GM12878 (cell line): ENCODE results near the gene PRR23A. TPM values are rescaled to one million over a fixed set of nuclear protein-coding genes. Genes with fewer than 3 reads are reported as not detected.

Experiments
- ATAC-seq: fragments of 200-7000 bp; cut with Tn5 transposase; 3 replicates; pipeline ENCODE4 v1.9.1; 2020; ENCODE audit warnings: mild to moderate bottlenecking, moderate library complexity
- BruUV-seq: library from RNA; stranded (reverse); fragments of 400-500 nt; replicated peaks from 2 replicates; lab custom pipeline; 2021; lab: Mats Ljungman, UMichigan
- CTCF ChIA-PET: fragments of 300-600 bp; sonication (Branson Sonifier 250); formaldehyde crosslinking; extraction: SDS; loops from one replicate; lab custom pipeline; 2021; ENCODE audit warnings: inconsistent platforms; lab: Yijun Ruan, JAX
- POLR2A ChIA-PET: fragments of 350-600 bp; formaldehyde crosslinking; extraction: SDS; loops from one replicate; lab custom pipeline; 2021; ENCODE audit warnings: inconsistent platforms; lab: Charles Lee
- RAD21 ChIA-PET: fragments of 300-600 bp; sonication (Branson Sonifier 250); formaldehyde crosslinking; loops from one replicate; lab custom pipeline; 2023; ENCODE audit warnings: antibody characterized with exemption; ENCODE audit not compliant: unreplicated experiment; lab: Charles Lee
- SMC1A ChIA-PET: fragments of 300-600 bp; sonication (Branson Sonifier 250); formaldehyde crosslinking; loops from one replicate; lab custom pipeline; 2023; ENCODE audit not compliant: unreplicated experiment, uncharacterized antibody; lab: Charles Lee
- DNase-seq: peaks from one replicate; pipeline ENCODE4 v3.0.0-alpha.2; 2011; ENCODE audit warnings: low read depth, low spot score
- FAIRE-seq: peaks from 3 replicates; lab custom pipeline; 2011; peaks lifted over from hg19 to GRCh38; lab: Jason Lieb, UNC
- H2AFZ ChIP-seq: 2 replicates; pipeline ENCODE4 v1.6.0; 2011; ENCODE audit warnings: low read depth, low read length, control low read depth; ENCODE audit not compliant: control insufficient read depth
- H3K27ac ChIP-seq: 2 replicates; pipeline ENCODE4 v1.5.1; 2011; ENCODE audit warnings: control low read depth; ENCODE audit not compliant: control insufficient read depth, insufficient read depth
- H3K27me3 ChIP-seq, 2 experiments: replicated peaks in 1 of 2; 2 replicates each; pipeline versions ENCODE4 v1.6.0 to v1.6.1; 2011; ENCODE audit warnings: low read length in 1 of 2; ENCODE audit not compliant: control insufficient read depth in 2 of 2, insufficient read depth in 2 of 2
- H3K36me3 ChIP-seq, 2 experiments: 2 replicates each; pipeline ENCODE4 v1.5.1; 2011; ENCODE audit warnings: low read length in 1 of 2; ENCODE audit not compliant: control insufficient read depth in 2 of 2, insufficient read depth in 2 of 2
- H3K4me1 ChIP-seq: 2 replicates; pipeline ENCODE4 v1.6.1; 2011; ENCODE audit warnings: mild to moderate bottlenecking, low read length, moderate library complexity, mixed read lengths; ENCODE audit not compliant: control insufficient read depth, insufficient read depth
- H3K4me2 ChIP-seq: 2 replicates; pipeline ENCODE4 v1.6.0; 2011; ENCODE audit warnings: control low read depth; ENCODE audit not compliant: control insufficient read depth, insufficient read depth
- H3K4me3 ChIP-seq: fragments of 200-600 bp; sonication (generic); 2 replicates; pipeline ENCODE4 v1.5.1; 2016
- H3K79me2 ChIP-seq: 2 replicates; pipeline ENCODE4 v1.6.0; 2011; ENCODE audit warnings: low read length; ENCODE audit not compliant: control insufficient read depth, insufficient read depth
- H3K9ac ChIP-seq: 2 replicates; pipeline ENCODE4 v1.8.0; 2011; ENCODE audit warnings: low read length, control low read depth, mixed read lengths; ENCODE audit not compliant: control insufficient read depth, insufficient read depth
- H3K9me3 ChIP-seq: replicated peaks from 3 replicates; pipeline ENCODE4 v1.5.1; 2011; ENCODE audit warnings: mild to moderate bottlenecking, low read length; ENCODE audit not compliant: control insufficient read depth, insufficient read depth
- H4K20me1 ChIP-seq: 2 replicates; pipeline ENCODE4 v1.6.0; 2011; ENCODE audit not compliant: control insufficient read depth, insufficient read depth
- EED ChIP-seq: sonication (generic); IDR thresholded peaks from 2 replicates; pipeline ENCODE4 v1.6.1; 2016; ENCODE audit warnings: antibody characterized with exemption, low read depth
- EP300 ChIP-seq, 2 experiments: fragments of 150-350 bp in 1 of 2; IDR thresholded peaks; 2 replicates each; pipeline ENCODE4 v1.6.1; 2011 to 2012; ENCODE audit warnings: low read depth in 2 of 2, low read length in 2 of 2, borderline replicate concordance in 1 of 2, improper control_type of control experiment in 1 of 2, inconsistent platforms in 1 of 2; ENCODE audit not compliant: control insufficient read depth in 1 of 2
- SREBF2 ChIP-seq: IDR thresholded peaks from 2 replicates; pipeline ENCODE4 v1.6.1; 2012; ENCODE audit warnings: mild to moderate bottlenecking, low read length
- ZNF592 ChIP-seq: fragments of 450-650 bp; IDR thresholded peaks from 2 replicates; pipeline ENCODE4 v1.6.1; 2017; ENCODE audit warnings: mild to moderate bottlenecking, moderate library complexity
- ZNF687 ChIP-seq: fragments of 450-650 bp; IDR thresholded peaks from 2 replicates; pipeline ENCODE4 v1.6.1; 2017; ENCODE audit warnings: mild to moderate bottlenecking, moderate library complexity
- WGBS: methylation state at CpG from one replicate; pipeline ENCODE4 v1.1.6; 2016; ENCODE audit warnings: low lambda C conversion rate; ENCODE audit not compliant: insufficient replicate concordance, insufficient coverage; ENCODE audit errors: missing lambda C conversion rate; 5-methylcytosine and 5-hydroxymethylcytosine counted together
- in situ Hi-C: fragments of 300-500 bp; cut with MboI; formaldehyde crosslinking; loops from 9 replicates; pipeline ENCODE4 v1.14.3; 2018; ENCODE audit warnings: mixed read lengths
- intact Hi-C: fragments of 100-400 bp; cut with micrococcal nuclease; formaldehyde crosslinking; loops from one replicate; pipeline ENCODE4 v1.14.2; 2022; ENCODE audit not compliant: unreplicated experiment
- polyA plus RNA-seq, 11 experiments: library from polyadenylated mRNA; depleted of rRNA in 4 of 11; unstranded in 6 of 11; stranded (reverse) in 5 of 11; fragments of >200 nt; fragmentation: Nextera tagmentation in 4 of 11; fragmentation: Illumina TruSeq in 1 of 11; extraction: Ambion mirVana in 4 of 11; extraction: Trizol in 1 of 11; gene quantifications; 1 replicate in 1 of 11; 2 replicates in 10 of 11; pipeline versions ENCODE4 v1.2.1 to v1.2.3, GENCODE V29; 2011 to 2016; ENCODE audit warnings: inconsistent platforms in 2 of 11, missing spikeins in 2 of 11, low read depth in 1 of 11
- total RNA-seq, 4 experiments: library from RNA; depleted of rRNA in 3 of 4; stranded (reverse); fragments of >200 nt in 3 of 4; fragmentation: Illumina TruSeq in 1 of 4; extraction: Trizol in 1 of 4; gene quantifications; 2 replicates each; pipeline versions ENCODE4 v1.2.1 to v1.2.3, GENCODE V29; 2013 to 2021

PRR23A gene
- total and polyA plus RNA-seq, 10 of the 15 experiments (the other 5 are each of a cell fraction or from before 2014, with no cell fraction given) = not detected

GRCh38 chr3:138960417-138960852, 45.6 kb downstream of the PRR23A start:
- Histone ChIP-seq H3K36me3 (no peaks in the 10 kb centered on the region), H3K27me3 (peaks cover 0 to 4% of the 10 kb centered on the region in 2 experiments; a peak in 2 of 4 replicates), H3K27ac (no peak overlapping the region), H3K4me3 (no peak overlapping the region), H3K9me3 (no peaks in the 10 kb centered on the region), H3K79me2 (no peaks in the 10 kb centered on the region), H2AFZ (no peak overlapping the region), H3K4me1 (no peaks in the 10 kb centered on the region), H3K4me2 (no peak overlapping the region), H3K9ac (no peak overlapping the region), H4K20me1 (no peaks in the 10 kb centered on the region)
- RAD21 ChIA-PET = no interaction called here
- BruUV-seq = no TSS peak
- CTCF ChIA-PET = interaction anchor here (1.8 kb wide), 1 partner anchor 24 kb away, joined by 4 read pairs; no protein-coding TSS in a partner anchor
- SMC1A ChIA-PET = no interaction called here
- POLR2A ChIA-PET = no interaction called here
- FAIRE-seq (no peak), ATAC-seq (no peak), DNase-seq (no peak)
- in situ Hi-C loops = no loop called here
- WGBS = 9% methylated on average over 33 of the region's 36 CpGs
- intact Hi-C loops = no loop called here
- no peak for TF ChIP-seq SREBF2
- TF ChIP-seq EP300 (IDR thresholded peaks at IDR 0.05; ENCODE audit: borderline replicate concordance in 1 of 2, control insufficient read depth in 1 of 2, low read depth in 2 of 2, low read length in 2 of 2) = no peak
- TF ChIP-seq ZNF687 = no peak
- no peak for TF ChIP-seq EED
- TF ChIP-seq ZNF592 = no peak

Other genes starting within 250 kb of the PRR23A start
- 7.7 and 9.5 TPM in 2 replicates for gene PIK3CB, start 171.3 kb downstream of the PRR23A start, total RNA-seq (2014; rRNA removed)
- 6.3 and 6.6 TPM in 2 replicates for gene PIK3CB, start 171.3 kb downstream of the PRR23A start, total RNA-seq (2014; rRNA removed; fragmentation: Illumina TruSeq; extraction: Trizol)
- gene PIK3CB, start 171.3 kb downstream of the PRR23A start, total RNA-seq (2021) = 13.5 and 18.4 TPM in 2 replicates
- gene PIK3CB, start 171.3 kb downstream of the PRR23A start, polyA plus RNA-seq (2011; rRNA removed) = 11.6 and 12.9 TPM in 2 replicates
- gene PIK3CB, start 171.3 kb downstream of the PRR23A start, polyA plus RNA-seq (2014; fragmentation: Illumina TruSeq; extraction: Trizol) = 17.3 and 22.3 TPM in 2 replicates
- gene PIK3CB, start 171.3 kb downstream of the PRR23A start, polyA plus RNA-seq (2014; fragmentation: Nextera tagmentation; extraction: Ambion mirVana) = 1 to 10 TPM; 5.0 to 5.5 TPM
- 9.3 and 10.5 TPM in 2 replicates for gene PIK3CB, start 171.3 kb downstream of the PRR23A start, polyA plus RNA-seq (2014; rRNA removed)
- 10 to 100 TPM; 13.5 to 17.0 TPM for gene PIK3CB, start 171.3 kb downstream of the PRR23A start, polyA plus RNA-seq (2016; fragmentation: Nextera tagmentation; extraction: Ambion mirVana)
- not detected in 2 replicates for gene FOXL2, start 59.1 kb downstream of the PRR23A start, total RNA-seq (2014; rRNA removed)
- not detected in 2 replicates for gene FOXL2, start 59.1 kb downstream of the PRR23A start, total RNA-seq (2014; rRNA removed; fragmentation: Illumina TruSeq; extraction: Trizol)
- 0.08 TPM in 1 of 2 replicates, not detected in the other for gene FOXL2, start 59.1 kb downstream of the PRR23A start, total RNA-seq (2021)
- gene FOXL2, start 59.1 kb downstream of the PRR23A start, polyA plus RNA-seq (2011; rRNA removed) = not detected in 2 replicates
- not detected in 2 replicates for gene FOXL2, start 59.1 kb downstream of the PRR23A start, polyA plus RNA-seq (2014; fragmentation: Illumina TruSeq; extraction: Trizol)
- gene FOXL2, start 59.1 kb downstream of the PRR23A start, polyA plus RNA-seq (2014; fragmentation: Nextera tagmentation; extraction: Ambion mirVana) = not detected
- gene FOXL2, start 59.1 kb downstream of the PRR23A start, polyA plus RNA-seq (2014; rRNA removed) = not detected in 2 replicates
- gene FOXL2, start 59.1 kb downstream of the PRR23A start, polyA plus RNA-seq (2016; fragmentation: Nextera tagmentation; extraction: Ambion mirVana) = not detected
- gene FOXL2NB, start 59.1 kb downstream of the PRR23A start, total RNA-seq (2014; rRNA removed) = not detected in 2 replicates
- gene FOXL2NB, start 59.1 kb downstream of the PRR23A start, total RNA-seq (2014; rRNA removed; fragmentation: Illumina TruSeq; extraction: Trizol) = not detected in 2 replicates
- 0.05 TPM in 1 of 2 replicates, not detected in the other for gene FOXL2NB, start 59.1 kb downstream of the PRR23A start, total RNA-seq (2021)
- gene FOXL2NB, start 59.1 kb downstream of the PRR23A start, polyA plus RNA-seq (2011; rRNA removed) = not detected in 2 replicates
- gene FOXL2NB, start 59.1 kb downstream of the PRR23A start, polyA plus RNA-seq (2014; fragmentation: Illumina TruSeq; extraction: Trizol) = not detected in 2 replicates
- not detected for gene FOXL2NB, start 59.1 kb downstream of the PRR23A start, polyA plus RNA-seq (2014; fragmentation: Nextera tagmentation; extraction: Ambion mirVana)
- gene FOXL2NB, start 59.1 kb downstream of the PRR23A start, polyA plus RNA-seq (2014; rRNA removed) = not detected in 2 replicates
- gene FOXL2NB, start 59.1 kb downstream of the PRR23A start, polyA plus RNA-seq (2016; fragmentation: Nextera tagmentation; extraction: Ambion mirVana) = not detected
- gene PRR23B, start 14.7 kb upstream of the PRR23A start, total RNA-seq (2014; rRNA removed) = not detected in 2 replicates
- gene PRR23B, start 14.7 kb upstream of the PRR23A start, total RNA-seq (2014; rRNA removed; fragmentation: Illumina TruSeq; extraction: Trizol) = not detected in 2 replicates
- gene PRR23B, start 14.7 kb upstream of the PRR23A start, total RNA-seq (2021) = not detected in 2 replicates
- gene PRR23B, start 14.7 kb upstream of the PRR23A start, polyA plus RNA-seq (2011; rRNA removed) = not detected in 2 replicates
- gene PRR23B, start 14.7 kb upstream of the PRR23A start, polyA plus RNA-seq (2014; fragmentation: Illumina TruSeq; extraction: Trizol) = not detected in 2 replicates
- not detected for gene PRR23B, start 14.7 kb upstream of the PRR23A start, polyA plus RNA-seq (2014; fragmentation: Nextera tagmentation; extraction: Ambion mirVana)
- not detected in 2 replicates for gene PRR23B, start 14.7 kb upstream of the PRR23A start, polyA plus RNA-seq (2014; rRNA removed)
- not detected for gene PRR23B, start 14.7 kb upstream of the PRR23A start, polyA plus RNA-seq (2016; fragmentation: Nextera tagmentation; extraction: Ambion mirVana)
- not detected in 2 replicates for gene PRR23C, start 38.6 kb upstream of the PRR23A start, total RNA-seq (2014; rRNA removed)
- gene PRR23C, start 38.6 kb upstream of the PRR23A start, total RNA-seq (2014; rRNA removed; fragmentation: Illumina TruSeq; extraction: Trizol) = not detected in 2 replicates
- gene PRR23C, start 38.6 kb upstream of the PRR23A start, total RNA-seq (2021) = not detected in 2 replicates
- not detected in 2 replicates for gene PRR23C, start 38.6 kb upstream of the PRR23A start, polyA plus RNA-seq (2011; rRNA removed)
- gene PRR23C, start 38.6 kb upstream of the PRR23A start, polyA plus RNA-seq (2014; fragmentation: Illumina TruSeq; extraction: Trizol) = not detected in 2 replicates
- gene PRR23C, start 38.6 kb upstream of the PRR23A start, polyA plus RNA-seq (2014; fragmentation: Nextera tagmentation; extraction: Ambion mirVana) = not detected
- not detected in 2 replicates for gene PRR23C, start 38.6 kb upstream of the PRR23A start, polyA plus RNA-seq (2014; rRNA removed)
- not detected for gene PRR23C, start 38.6 kb upstream of the PRR23A start, polyA plus RNA-seq (2016; fragmentation: Nextera tagmentation; extraction: Ambion mirVana)